Measurements from ENCODE around the gene UBE2E1. TPM values are rescaled to one million over a fixed set of nuclear protein-coding genes. Genes with fewer than 3 reads are reported as not detected.
"Not testable (repeated sequence)": the region's sequence is repeated elsewhere in the genome, so short reads cannot be mapped to it uniquely, and the experiment has no call there.

The UBE2E1 gene
- total RNA-seq, 4 donors from 2014 or later: 32.6 to 62.5 (median 55.9) TPM

GRCh38 chr3:23845326-23846216, 39.8 kb downstream of the UBE2E1 start:
- 75 to 79% methylated on average over 5 of the region's 5 CpGs for WGBS, 2 donors
- TF ChIP-seq CTCF (IDR thresholded peaks at IDR 0.05): no peak
- no peak for TF ChIP-seq POLR2A (IDR thresholded peaks at IDR 0.05)
- DNase-seq (ENCODE audit: low spot score in 2 of 2): no peak
- H3K4me3 ChIP-seq (ENCODE audit: low read depth, poor library complexity, severe bottlenecking): no peak overlapping the region
- intact Hi-C loops (cut with DNase I; ENCODE audit: low total_unique reads): no loop called here

GRCh38 chr3:23849462-23849861, 43.7 kb downstream of the UBE2E1 start:
- WGBS, 2 donors: 77 to 85% methylated on average over 2 of the region's 2 CpGs
- intact Hi-C loops (cut with DNase I; ENCODE audit: low total_unique reads); H3K4me3 ChIP-seq (ENCODE audit: low read depth, poor library complexity, severe bottlenecking); DNase-seq (ENCODE audit: low spot score in 2 of 2): not testable (repeated sequence)

DNA sequence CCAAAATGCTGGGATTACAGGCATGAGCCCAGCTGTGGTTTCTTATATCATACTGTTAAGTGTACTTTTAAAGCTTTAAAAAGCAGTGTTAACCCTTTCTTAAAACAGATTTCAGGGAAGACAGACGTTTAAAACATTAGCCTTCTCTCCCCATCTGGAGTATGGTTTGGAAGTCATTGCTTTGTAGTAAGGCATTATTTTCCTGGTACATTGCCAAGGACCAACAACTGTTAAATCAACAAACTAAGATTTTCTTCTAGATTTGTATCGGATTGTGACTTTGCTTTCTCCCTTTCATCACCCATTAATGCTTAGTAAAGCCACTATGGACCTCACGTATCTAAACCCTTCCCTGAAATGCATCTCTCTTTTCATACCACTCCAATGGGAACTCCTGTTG, 50.5 kb downstream of the UBE2E1 start:
- no peak overlapping the region for H3K4me3 ChIP-seq (ENCODE audit: low read depth, poor library complexity, severe bottlenecking)
- intact Hi-C loops (cut with DNase I; ENCODE audit: low total_unique reads): no loop called here
- TF ChIP-seq POLR2A (IDR thresholded peaks at IDR 0.05) (no peak), CTCF (IDR thresholded peaks at IDR 0.05) (no peak)
- DNase-seq (ENCODE audit: low spot score in 2 of 2): no peak
- WGBS, 2 donors: 61 to 71% methylated on average over 3 of the region's 3 CpGs

DNA sequence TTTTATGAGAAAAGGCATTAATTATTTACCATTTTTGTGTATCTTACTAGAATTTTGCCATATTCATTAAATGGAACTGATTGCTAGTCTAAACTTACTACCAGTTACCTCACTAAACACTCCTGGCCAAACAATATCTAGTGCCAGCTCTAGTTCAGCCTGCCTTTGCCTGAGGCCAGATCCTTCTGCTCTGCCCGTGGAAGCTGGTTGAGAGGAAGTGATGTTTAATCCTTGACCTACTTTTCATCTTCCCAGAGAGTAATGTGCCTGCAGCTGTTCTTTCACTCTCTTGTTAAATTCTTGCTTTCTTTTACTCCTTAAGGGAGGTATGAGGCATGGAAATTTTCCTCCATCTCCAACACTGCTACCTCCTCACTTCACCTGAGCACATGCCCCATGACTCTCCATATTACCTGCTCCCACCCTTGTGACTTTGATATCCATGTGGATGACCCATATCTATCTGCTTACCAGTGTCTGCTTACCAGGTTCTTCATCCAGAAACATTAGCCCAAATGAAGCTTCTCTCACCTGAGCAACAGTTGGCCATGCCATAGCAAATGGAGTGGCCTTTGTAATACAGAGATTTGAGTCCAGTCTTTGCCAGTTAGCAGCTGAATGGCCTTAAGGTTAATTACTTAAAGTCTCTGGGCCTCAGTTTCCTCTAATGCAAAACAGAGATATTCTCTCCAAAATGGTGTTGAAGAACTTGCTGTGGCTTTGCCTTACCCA, 53.4 kb downstream of the UBE2E1 start:
- intact Hi-C loops (cut with DNase I; ENCODE audit: low total_unique reads): no loop called here
- H3K4me3 ChIP-seq (ENCODE audit: low read depth, poor library complexity, severe bottlenecking): no peak overlapping the region
- TF ChIP-seq CTCF (IDR thresholded peaks at IDR 0.05): no peak
- TF ChIP-seq POLR2A (IDR thresholded peaks at IDR 0.05): no peak
- 3% methylated on average over 1 of the region's 1 CpG for WGBS, 2 donors
- peak in 1 of 2 donors; percentile 40 for DNase-seq (ENCODE audit: low spot score in 2 of 2)

DNA sequence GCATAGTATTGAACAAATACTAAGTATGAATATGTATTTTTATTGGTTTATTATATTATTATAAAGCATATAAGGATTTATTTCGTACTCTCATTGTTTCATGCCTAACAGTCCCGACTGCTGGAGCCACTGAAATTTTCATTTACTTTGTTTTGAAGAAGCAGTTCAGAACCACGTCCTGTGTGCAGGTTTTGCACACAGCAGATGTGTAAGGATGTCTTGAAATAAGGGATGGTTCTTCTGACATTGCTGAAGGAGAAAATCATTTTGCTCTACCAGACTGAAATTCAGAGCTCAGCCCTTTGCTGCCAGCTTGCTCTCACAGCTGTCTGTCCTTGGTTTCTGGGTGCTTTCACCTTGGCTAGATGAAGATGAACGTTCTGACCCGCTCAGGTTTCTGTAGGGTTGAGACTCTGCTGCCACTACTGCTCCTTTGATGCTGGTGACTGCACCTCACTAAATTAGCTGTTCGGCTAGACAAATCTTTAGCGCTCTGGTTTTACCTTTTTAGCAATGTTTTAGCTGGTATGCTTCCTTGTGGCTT, 54.2 kb downstream of the UBE2E1 start:
- no peak for TF ChIP-seq POLR2A (IDR thresholded peaks at IDR 0.05)
- TF ChIP-seq CTCF (IDR thresholded peaks at IDR 0.05): no peak
- no peak overlapping the region for H3K4me3 ChIP-seq (ENCODE audit: low read depth, poor library complexity, severe bottlenecking)
- 89 to 94% methylated on average over 7 of the region's 7 CpGs for WGBS, 2 donors
- no peak for DNase-seq (ENCODE audit: low spot score in 2 of 2)
- intact Hi-C loops (cut with DNase I; ENCODE audit: low total_unique reads): no loop called here

- 96% methylated on average over 9 of the region's 9 CpGs for WGBS, 2 donors
- TF ChIP-seq CTCF (IDR thresholded peaks at IDR 0.05) (no peak), POLR2A (IDR thresholded peaks at IDR 0.05) (no peak)
- H3K4me3 ChIP-seq (ENCODE audit: low read depth, poor library complexity, severe bottlenecking): no peak overlapping the region
- intact Hi-C loops (cut with DNase I; ENCODE audit: low total_unique reads): no loop called here
- DNase-seq (ENCODE audit: low spot score in 2 of 2): no peak
Measured at GRCh38 chr3:23861689-23862088, 55.9 kb downstream of the UBE2E1 start.
